Inferior parietal cortex (tissue), 1 donor: Measurements from ENCODE around the gene STEAP1.
"Not testable (repeated sequence)": the region's sequence is repeated elsewhere in the genome, so short reads cannot be mapped to it uniquely, and the experiment has no call there.

Experiments used
- DNase-seq: peaks from one replicate; pipeline ENCODE4 v3.0.0-alpha.2; 2016; ENCODE audit errors: extremely low spot score

Gene STEAP1

GRCh38 chr7:90153943-90154771 lies at the start of gene STEAP1:
Gene STEAP1, plus strand, starts transcription at chr7:90154469. Its CDS starts 5,320 bp downstream, at chr7:90159789.
- peak; percentile 88 for DNase-seq

DNA sequence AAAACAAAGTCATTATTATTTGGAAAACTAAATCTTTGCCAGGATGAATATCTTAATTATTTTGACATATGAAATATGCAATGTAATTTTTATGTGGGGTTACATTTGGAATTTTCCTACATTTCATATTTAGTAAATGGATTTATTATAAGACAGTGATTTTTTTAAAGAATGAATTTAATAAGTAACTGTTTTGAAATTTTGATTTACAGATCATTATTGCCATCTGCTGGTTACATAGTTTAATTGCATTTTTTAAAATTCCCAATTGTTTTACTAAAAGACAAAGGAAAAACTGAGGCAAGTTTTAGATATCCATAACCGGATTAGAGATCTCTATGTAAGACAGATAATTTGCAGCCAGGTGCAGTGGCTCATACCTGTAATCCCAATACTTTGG lies 39.3 kb upstream of the STEAP1 start:
- not testable (repeated sequence) for DNase-seq

DNA sequence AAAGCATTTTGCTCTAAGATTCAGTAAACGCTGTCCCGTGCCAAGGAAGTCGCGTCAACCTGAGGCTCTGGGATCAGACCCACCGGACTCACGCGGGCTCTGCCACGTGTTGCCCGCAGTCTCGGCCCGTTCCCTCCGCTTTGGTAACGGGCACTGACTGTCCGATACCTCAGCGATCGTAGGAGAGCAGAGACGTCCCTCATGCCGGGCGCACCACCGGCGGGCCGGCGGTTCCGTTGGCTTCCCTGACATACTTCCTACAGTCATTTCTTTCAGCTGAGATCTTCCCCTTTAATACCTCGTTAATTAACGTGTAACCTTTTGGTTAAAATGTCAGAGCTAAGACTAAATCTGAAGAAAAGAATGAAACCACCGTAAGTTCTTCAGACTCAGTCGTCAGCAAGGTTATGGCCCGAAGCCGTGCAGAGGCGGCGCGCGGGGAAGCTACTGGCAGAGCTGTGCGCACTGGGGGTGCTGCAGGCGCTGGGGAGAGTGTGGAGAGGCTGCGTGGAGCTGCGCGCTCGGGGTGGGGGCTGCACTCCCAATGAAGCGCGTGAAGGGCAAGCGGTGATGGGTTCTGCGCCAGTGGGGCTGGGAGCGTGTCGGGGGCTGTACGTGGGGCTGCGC lies 35.6 kb upstream of the STEAP1 start:
- DNase-seq: peak; percentile 20

- DNase-seq: peak; percentile 46
Measured at GRCh38 chr7:90119178-90119971, 34.9 kb upstream of the STEAP1 start.

DNA sequence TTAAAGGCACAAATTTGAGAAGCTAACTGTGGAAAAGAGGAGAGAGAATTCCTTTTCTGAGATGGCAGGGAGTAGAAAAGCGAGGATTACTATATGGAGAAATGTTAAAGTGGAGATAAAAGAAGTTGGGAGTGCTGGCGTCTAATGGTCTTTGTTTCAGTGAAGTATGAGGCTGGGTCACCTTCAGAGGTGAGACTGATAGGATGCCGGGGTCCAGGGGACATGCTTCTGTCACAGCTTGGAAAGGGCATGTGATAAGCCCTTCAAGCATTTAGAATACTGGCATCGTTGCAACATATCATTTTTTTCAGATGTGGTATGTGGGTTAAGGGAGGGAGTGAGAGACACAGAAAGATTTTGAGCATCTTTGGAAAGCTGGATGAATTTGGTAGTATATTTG lies 34.1 kb upstream of the STEAP1 start:
- not testable (repeated sequence) for DNase-seq

- DNase-seq: not testable (repeated sequence)
Measured at GRCh38 chr7:90131746-90132145, 22.5 kb upstream of the STEAP1 start.

- not testable (repeated sequence) for DNase-seq
Measured at GRCh38 chr7:90147079-90147960, 6.9 kb upstream of the STEAP1 start.

DNA sequence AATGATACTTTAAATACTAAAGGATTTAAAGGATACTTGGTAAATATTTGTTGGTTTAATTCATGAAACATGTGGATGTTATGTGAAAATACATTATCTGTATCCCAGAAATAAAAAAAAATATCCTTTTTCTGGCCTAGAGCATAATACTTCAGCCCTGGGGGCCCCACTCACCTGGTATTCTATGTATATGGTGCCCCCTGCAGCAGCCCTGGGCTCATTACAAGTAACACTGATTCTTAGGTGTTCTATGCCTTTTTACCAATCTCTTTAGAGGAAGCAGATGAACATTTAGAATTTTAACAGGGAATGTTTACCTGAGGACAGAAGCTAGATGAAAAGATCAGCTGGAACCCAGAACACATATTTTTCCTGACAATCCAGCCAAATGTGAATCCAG lies 4.8 kb upstream of the STEAP1 start:
- DNase-seq: not testable (repeated sequence)

DNA sequence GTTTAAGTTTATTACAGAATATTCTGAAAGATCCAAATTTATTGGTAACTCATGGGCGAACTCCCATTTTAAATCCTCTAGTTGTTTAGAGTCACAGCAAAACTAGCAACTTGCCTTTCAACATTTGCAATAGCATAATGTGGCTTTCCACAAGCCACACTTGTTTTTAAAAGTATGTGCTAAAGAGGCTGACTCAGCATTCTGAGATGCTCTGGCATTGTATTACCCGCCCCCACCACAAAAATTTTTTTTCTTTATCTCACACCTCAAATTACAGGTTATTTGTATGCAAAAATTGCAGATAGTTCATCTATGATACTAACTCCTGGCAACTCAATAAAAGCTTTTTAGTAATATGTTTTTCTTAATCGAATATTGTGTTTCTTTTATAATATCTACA lies 2.4 kb upstream of the STEAP1 start:
- not testable (repeated sequence) for DNase-seq

GRCh38 chr7:90152642-90153253 lies 1.5 kb upstream of the STEAP1 start:
- DNase-seq: peak; percentile 66

DNA sequence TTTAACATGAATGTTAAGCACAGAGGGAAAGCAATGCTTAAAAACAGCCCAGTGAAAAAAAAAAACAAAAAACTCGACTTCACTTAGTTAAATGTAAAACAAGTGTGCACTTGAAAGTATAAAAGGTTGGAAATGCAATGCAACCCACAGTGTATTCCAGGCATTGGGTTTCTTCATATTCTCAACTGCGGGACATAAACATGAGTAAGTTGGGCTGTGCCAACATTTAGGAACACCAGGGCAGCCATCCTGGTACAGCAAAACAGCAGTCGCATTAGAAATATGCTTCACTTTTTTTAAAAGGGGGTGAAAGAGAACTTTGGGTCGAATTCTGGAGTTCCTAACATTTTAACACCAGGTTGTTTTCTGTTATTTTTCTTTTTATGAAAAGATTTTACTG lies 937 bp downstream of the STEAP1 start:
- DNase-seq: no peak

DNA sequence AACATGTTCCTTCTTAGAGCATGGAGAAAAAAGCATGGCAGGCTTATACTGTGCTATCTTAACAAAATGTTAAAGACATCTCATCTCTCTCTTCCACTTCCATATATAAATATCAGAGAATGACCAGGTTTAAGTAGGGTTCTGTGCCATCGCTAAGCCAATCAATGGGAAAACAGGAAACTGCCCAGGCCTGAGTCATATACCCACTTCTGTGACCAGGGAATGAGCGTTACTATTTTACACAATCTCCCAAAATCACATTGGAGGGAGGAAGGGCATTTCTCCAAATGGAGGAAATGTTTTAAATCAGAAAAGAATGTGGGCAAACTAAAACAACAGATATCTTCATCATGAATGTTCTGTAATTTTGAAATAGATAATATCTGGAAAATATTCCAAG lies 3.1 kb downstream of the STEAP1 start:
- not testable (repeated sequence) for DNase-seq

DNA sequence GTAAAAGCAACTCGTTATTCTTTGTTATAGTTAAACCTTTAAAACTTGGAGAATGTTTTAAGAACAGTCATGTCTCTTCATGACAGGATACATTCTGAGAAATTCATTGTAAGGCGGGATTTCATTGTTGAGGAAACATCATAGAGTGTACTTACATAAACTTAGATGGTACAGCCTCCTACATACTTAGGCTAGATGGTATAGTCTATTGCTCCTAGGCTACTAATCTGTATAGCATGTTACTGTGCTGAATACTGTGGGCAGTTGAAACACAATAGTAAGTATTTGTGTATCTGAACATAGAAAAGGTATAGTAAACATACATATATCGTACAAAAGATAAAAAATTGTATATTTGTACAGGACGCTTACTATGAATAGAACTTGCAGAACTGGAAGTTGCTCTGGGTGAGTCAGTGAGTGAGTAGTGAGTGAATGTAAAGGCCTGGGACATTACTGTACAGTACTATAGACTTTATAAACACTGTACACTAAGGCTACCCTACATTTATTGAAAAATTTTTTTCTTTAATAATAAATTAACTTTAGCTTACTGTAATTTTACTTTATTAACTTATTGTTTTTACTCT lies 3.6 kb downstream of the STEAP1 start:
- not testable (repeated sequence) for DNase-seq

- DNase-seq: no peak
Measured at GRCh38 chr7:90163534-90163933, 9.3 kb downstream of the STEAP1 start.

DNA sequence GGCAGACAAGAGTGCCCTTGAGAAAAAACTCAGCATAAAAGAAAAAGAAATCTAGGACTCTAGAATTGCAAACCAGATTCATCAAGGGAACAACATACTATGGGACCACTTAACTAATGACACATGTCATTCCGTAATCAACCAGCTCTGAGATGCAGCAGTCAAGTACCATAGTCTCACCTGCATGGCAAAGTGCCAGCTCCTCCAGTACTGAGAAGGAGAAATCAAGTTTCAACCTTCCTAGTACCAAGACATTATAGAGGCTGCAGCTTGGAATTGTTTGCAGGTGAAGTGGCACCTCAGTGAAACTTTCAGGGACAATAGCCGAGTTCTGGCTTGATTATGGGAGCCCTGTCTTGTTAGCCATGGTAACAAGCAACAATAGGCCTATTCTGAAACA lies 11.5 kb downstream of the STEAP1 start:
- DNase-seq: no peak

- DNase-seq: no peak
Measured at GRCh38 chr7:90166153-90166552, 11.9 kb downstream of the STEAP1 start.

GRCh38 chr7:90167361-90167760 lies 13.1 kb downstream of the STEAP1 start:
- no peak for DNase-seq

DNA sequence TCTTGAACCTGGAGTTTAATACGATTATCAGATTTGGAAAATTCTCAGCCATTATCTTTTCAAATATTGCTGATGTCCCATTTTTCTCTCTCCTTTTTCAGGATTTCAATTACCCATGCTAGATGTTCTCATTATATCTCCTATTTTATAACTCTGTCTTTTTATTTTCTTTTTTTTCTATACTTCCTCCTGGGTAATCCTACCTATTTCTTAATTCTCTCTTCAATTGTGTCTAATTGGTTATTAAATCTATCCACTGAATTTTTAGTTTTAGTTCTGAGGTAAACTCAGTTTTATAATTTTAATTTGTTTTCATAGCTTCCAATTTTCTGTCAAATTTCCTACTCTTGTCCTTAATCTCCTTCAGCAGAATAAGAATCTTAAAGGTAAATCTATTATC lies 15.6 kb downstream of the STEAP1 start:
- no peak for DNase-seq

DNA sequence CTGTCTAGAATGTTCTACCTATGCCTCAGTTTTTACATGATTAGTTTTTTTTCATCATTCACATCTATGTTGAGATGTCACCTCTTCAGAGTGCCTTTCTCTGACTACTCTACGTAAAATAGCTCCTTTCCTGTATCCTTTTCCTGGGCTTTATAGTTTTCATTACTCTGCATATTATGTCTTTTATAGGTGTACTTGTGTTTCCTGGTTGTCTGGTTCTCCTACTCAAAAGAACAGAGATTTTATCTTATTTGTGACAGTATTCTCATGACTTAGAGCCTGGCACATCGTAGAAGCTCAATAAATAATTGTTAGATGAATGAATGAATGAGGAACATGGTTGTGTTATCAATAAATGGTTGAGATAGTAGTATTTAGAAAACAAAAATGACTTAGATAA lies 17.9 kb downstream of the STEAP1 start:
- DNase-seq: no peak

DNA sequence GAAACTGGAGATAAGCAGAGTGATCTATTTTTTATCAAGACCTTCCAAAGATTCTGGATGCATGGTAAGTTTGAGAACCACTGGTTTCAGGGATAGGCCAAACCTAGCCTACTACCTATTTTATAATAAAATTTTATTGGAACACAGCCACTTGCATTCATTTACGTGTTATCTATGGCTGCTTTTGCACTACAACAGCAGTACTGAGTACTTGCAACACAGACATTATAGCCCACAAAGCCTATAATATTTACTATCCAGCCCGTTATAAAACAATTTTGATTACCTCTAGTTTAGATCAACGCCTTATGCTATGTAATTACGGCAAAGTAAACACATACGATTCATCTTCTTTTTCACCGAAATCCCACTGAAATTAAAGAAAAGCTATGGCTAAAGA lies 18.4 kb downstream of the STEAP1 start:
- DNase-seq: no peak
